GM12874 (cell line): ENCODE data around the gene ZNF121.

Source experiments
- CTCF ChIP-seq: IDR thresholded peaks from 2 replicates; pipeline ENCODE4 v1.5.1; 2011; ENCODE audit warnings: low read depth, mild to moderate bottlenecking, control low read depth, low read length, moderate library complexity; ENCODE audit not compliant: insufficient read depth

The ZNF121 gene

GRCh38 chr19:9552536-9553274 is 31.6 kb downstream of the ZNF121 start:
- no peak for TF ChIP-seq CTCF

GRCh38 chr19:9547870-9548269 is 36.4 kb downstream of the ZNF121 start:
- no peak for TF ChIP-seq CTCF

- no peak for TF ChIP-seq CTCF
Observed at GRCh38 chr19:9538183-9539058, 45.9 kb downstream of the ZNF121 start, which contains the start of gene ZNF426. TSS of gene ZNF426 (minus strand) at chr19:9538645. CDS start at chr19:9536232, 2,413 bp downstream.

GRCh38 chr19:9535934-9536333 is 48.4 kb downstream of the ZNF121 start:
- no peak for TF ChIP-seq CTCF

GRCh38 chr19:9531933-9532332 is 52.4 kb downstream of the ZNF121 start:
- no peak for TF ChIP-seq CTCF

- no peak for TF ChIP-seq CTCF
Observed at GRCh38 chr19:9528757-9529336, 55.5 kb downstream of the ZNF121 start.

- TF ChIP-seq CTCF: no peak
Observed at GRCh38 chr19:9523885-9524474, 60.3 kb downstream of the ZNF121 start.
